Measurements from ENCODE around the gene WDR64. TPM values are rescaled to one million over a fixed set of nuclear protein-coding genes. Genes with fewer than 3 reads are reported as not detected.

WDR64 gene
- total RNA-seq, 1 donor from 2014 or later, result not detected

- H3K4me3 ChIP-seq, result no peak overlapping the region
- no peak for TF ChIP-seq CTCF (IDR thresholded peaks at IDR 0.05; ENCODE audit: borderline replicate concordance)
- DNase-seq, result no peak
- H3K27ac ChIP-seq (replicated peaks), result no peak overlapping the region
- no peaks in the 10 kb centered on the region for H3K36me3 ChIP-seq
- intact Hi-C loops (cut with micrococcal nuclease), result loop anchor here (10.0 kb wide), 1 partner anchor 213 kb away; no protein-coding TSS in a partner anchor
- no peaks in the 10 kb centered on the region for H3K4me1 ChIP-seq
- no peaks in the 10 kb centered on the region for H3K27me3 ChIP-seq (ENCODE audit: low read depth)
- no peaks in the 10 kb centered on the region for H3K9me3 ChIP-seq (replicated peaks)
These were observed 166.0 kb downstream of the WDR64 start for GRCh38 chr1:241817956-241818612.

GRCh38 chr1:241819340-241819866, 167.3 kb downstream of the WDR64 start:
- Histone ChIP-seq H3K4me1 (no peaks in the 10 kb centered on the region), H3K27ac (replicated peaks) (no peak overlapping the region), H3K27me3 (ENCODE audit: low read depth) (no peaks in the 10 kb centered on the region), H3K36me3 (no peaks in the 10 kb centered on the region), H3K9me3 (replicated peaks) (no peaks in the 10 kb centered on the region), H3K4me3 (no peak overlapping the region)
- DNase-seq, result no peak
- no peak for TF ChIP-seq CTCF (IDR thresholded peaks at IDR 0.05; ENCODE audit: borderline replicate concordance)
- intact Hi-C loops (cut with micrococcal nuclease), result loop anchor here (10.0 kb wide), 1 partner anchor 215 kb away; no protein-coding TSS in a partner anchor

GRCh38 chr1:241821363-241821762, 169.3 kb downstream of the WDR64 start:
- no peak for TF ChIP-seq CTCF (IDR thresholded peaks at IDR 0.05; ENCODE audit: borderline replicate concordance)
- Histone ChIP-seq H3K4me1 (peaks cover 3% of the 10 kb centered on the region), H3K27me3 (ENCODE audit: low read depth) (no peaks in the 10 kb centered on the region), H3K4me3 (no peak overlapping the region), H3K36me3 (no peaks in the 10 kb centered on the region), H3K9me3 (replicated peaks) (no peaks in the 10 kb centered on the region), H3K27ac (replicated peaks) (no peak overlapping the region)
- intact Hi-C loops (cut with micrococcal nuclease), result no loop called here
- no peak for DNase-seq

- Histone ChIP-seq H3K9me3 (replicated peaks) (no peaks in the 10 kb centered on the region), H3K27me3 (ENCODE audit: low read depth) (no peaks in the 10 kb centered on the region), H3K36me3 (no peaks in the 10 kb centered on the region), H3K4me1 (peaks cover 3% of the 10 kb centered on the region), H3K27ac (replicated peaks) (no peak overlapping the region), H3K4me3 (no peak overlapping the region)
- DNase-seq, result no peak
- intact Hi-C loops (cut with micrococcal nuclease), result no loop called here
- TF ChIP-seq CTCF (IDR thresholded peaks at IDR 0.05; ENCODE audit: borderline replicate concordance), result no peak
These were observed 170.8 kb downstream of the WDR64 start for GRCh38 chr1:241822846-241823245.

DNA sequence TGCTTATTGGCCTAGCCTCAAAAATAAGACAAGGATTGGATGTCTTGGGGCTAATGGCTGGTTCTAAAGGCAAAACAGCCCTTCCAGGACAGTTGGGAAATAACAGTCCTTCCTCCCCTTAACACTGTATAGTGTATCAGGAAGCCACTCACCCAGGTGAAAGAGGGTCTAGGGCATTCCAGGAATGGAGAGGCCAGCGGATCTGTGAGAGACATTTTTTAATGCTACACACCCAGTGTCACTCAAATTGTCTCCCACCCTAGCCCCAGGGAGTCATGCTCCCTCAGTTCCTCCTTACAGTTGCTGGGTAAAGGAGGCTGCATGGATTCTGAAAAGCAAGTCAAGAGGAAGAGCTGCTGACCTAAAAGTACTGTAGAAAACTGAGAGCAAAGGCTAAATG, 171.8 kb downstream of the WDR64 start:
- H3K4me1 ChIP-seq, result peaks cover 6% of the 10 kb centered on the region
- DNase-seq, result no peak
- no peaks in the 10 kb centered on the region for H3K9me3 ChIP-seq (replicated peaks)
- intact Hi-C loops (cut with micrococcal nuclease), result no loop called here
- no peak for TF ChIP-seq CTCF (IDR thresholded peaks at IDR 0.05; ENCODE audit: borderline replicate concordance)
- no peaks in the 10 kb centered on the region for H3K36me3 ChIP-seq
- no peaks in the 10 kb centered on the region for H3K27me3 ChIP-seq (ENCODE audit: low read depth)
- H3K4me3 ChIP-seq, result no peak overlapping the region
- H3K27ac ChIP-seq (replicated peaks), result no peak overlapping the region
